Small intestine (tissue), 7 donors: ENCODE data around the gene ZC3H7A. TPM values are rescaled to one million over a fixed set of nuclear protein-coding genes. Genes with fewer than 3 reads are reported as not detected.

Experiments
- DNase-seq, 2 donors: peaks; one replicate each; pipeline versions ENCODE4 v3.0.0 to v3.0.0-alpha.2; 2013
- FAIRE-seq: peaks from 2 replicates; lab custom pipeline; 2012; peaks lifted over from hg19 to GRCh38; lab: Jason Lieb, UNC
- H3K27ac ChIP-seq, 3 donors: one replicate each; pipeline ENCODE4 v1.5.1; 2013; ENCODE audit warnings: low read length in 2 of 3, mild to moderate bottlenecking in 2 of 3, control low read depth in 1 of 3, inconsistent platforms in 1 of 3, low read depth in 1 of 3, moderate library complexity in 1 of 3
- H3K27me3 ChIP-seq, 3 donors: one replicate each; pipeline ENCODE4 v1.6.1; 2013; ENCODE audit warnings: low read length in 3 of 3, inconsistent platforms in 1 of 3; ENCODE audit not compliant: control insufficient read depth in 3 of 3, insufficient read depth in 3 of 3
- H3K36me3 ChIP-seq, 3 donors: one replicate each; pipeline ENCODE4 v1.6.1; 2013; ENCODE audit warnings: low read length in 3 of 3, inconsistent platforms in 1 of 3, low read depth in 1 of 3, mild to moderate bottlenecking in 1 of 3, moderate library complexity in 1 of 3; ENCODE audit not compliant: control insufficient read depth in 3 of 3, insufficient read depth in 2 of 3
- H3K4me1 ChIP-seq, 3 donors: one replicate each; pipeline ENCODE4 v1.6.1; 2013; ENCODE audit warnings: low read length in 2 of 3, inconsistent platforms in 1 of 3, low read depth in 1 of 3, mild to moderate bottlenecking in 1 of 3, moderate library complexity in 1 of 3; ENCODE audit not compliant: control insufficient read depth in 3 of 3, insufficient read depth in 2 of 3
- H3K4me3 ChIP-seq, 3 donors: one replicate each; pipeline ENCODE4 v1.5.1; 2013; ENCODE audit warnings: low read length in 3 of 3, control low read depth in 1 of 3, inconsistent platforms in 1 of 3, low read depth in 1 of 3, mild to moderate bottlenecking in 1 of 3, moderate library complexity in 1 of 3
- H3K9me3 ChIP-seq, 2 donors: one replicate each; pipeline ENCODE4 v1.6.1; 2013; ENCODE audit warnings: low read depth in 1 of 2, low read length in 1 of 2; ENCODE audit not compliant: control insufficient read depth in 2 of 2, insufficient read depth in 1 of 2
- WGBS, 3 donors: extraction: QIAGEN DNeasy Blood & Tissue Kit; methylation state at CpG; one replicate each; pipeline ENCODE4 v1.1.7; 2013; 5-methylcytosine and 5-hydroxymethylcytosine counted together
- polyA plus RNA-seq, 4 donors: library from polyadenylated mRNA; stranded (reverse) in 3 of 4; unstranded in 1 of 4; fragments of 200-250 nt in 3 of 4; fragments of 120-200 nt in 1 of 4; gene quantifications; one replicate each; pipeline versions ENCODE4 v1.2.1 to v1.2.3, GENCODE V29; 2013
- donor health status: healthy with polysubstance abuse.
- donor health status: control.
- donor health status: control.
- donor health status: Bipolar disorder and iron deficiency.
- donor health status: healthy.

Gene ZC3H7A
- polyA plus RNA-seq, 4 donors, result 21.2 to 51.7 (median 36.9) TPM

GRCh38 chr16:11725457-11725856, 71.6 kb downstream of the ZC3H7A start:
- Histone ChIP-seq H3K36me3 (peaks cover 15 to 51% (median 22%) of the 10 kb centered on the region in 3 donors), H3K9me3 (no peaks in the 10 kb centered on the region), H3K4me1 (peaks cover under 1 to 6% (median 2%) of the 10 kb centered on the region in 3 donors), H3K4me3 (no peak overlapping the region), H3K27me3 (no peaks in the 10 kb centered on the region), H3K27ac (no peak overlapping the region)
- FAIRE-seq (no peak), DNase-seq (no peak)
- 62 to 76% (median 73%) methylated on average over 1 of the region's 1 CpG for WGBS, 3 donors

- peaks cover 0 to 11% (median 2%) of the 10 kb centered on the region in 3 donors for H3K4me1 ChIP-seq
- no peak for FAIRE-seq
- H3K4me3 ChIP-seq, result no peak overlapping the region
- no peak for DNase-seq
- WGBS, 3 donors, result 62 to 74% (median 65%) methylated on average over 3 of the region's 3 CpGs
- H3K36me3 ChIP-seq, result peaks cover 8 to 48% (median 18%) of the 10 kb centered on the region in 3 donors
- no peaks in the 10 kb centered on the region for H3K27me3 ChIP-seq
- H3K9me3 ChIP-seq, result no peaks in the 10 kb centered on the region
- no peak overlapping the region for H3K27ac ChIP-seq
Observed at GRCh38 chr16:11722468-11722808, 74.6 kb downstream of the ZC3H7A start.

GRCh38 chr16:11721781-11722467, 75.1 kb downstream of the ZC3H7A start:
- Histone ChIP-seq H3K36me3 (peaks cover 8 to 48% (median 17%) of the 10 kb centered on the region in 3 donors), H3K9me3 (no peaks in the 10 kb centered on the region), H3K4me3 (no peak overlapping the region), H3K27me3 (no peaks in the 10 kb centered on the region), H3K27ac (no peak overlapping the region), H3K4me1 (peaks cover 0 to 11% (median 2%) of the 10 kb centered on the region in 3 donors)
- DNase-seq (no peak), FAIRE-seq (no peak)
- WGBS, 3 donors, result 30 to 56% (median 34%) methylated on average over 4 of the region's 4 CpGs

- FAIRE-seq (no peak), DNase-seq (no peak)
- peak overlapping the region in 1 of 3 donors; percentile 40 for H3K27ac ChIP-seq
- H3K9me3 ChIP-seq, result no peaks in the 10 kb centered on the region
- 95 to 99% (median 97%) methylated on average over 4 of the region's 4 CpGs for WGBS, 3 donors
- H3K36me3 ChIP-seq, result peaks cover 5 to 36% (median 19%) of the 10 kb centered on the region in 3 donors
- peaks cover 0 to 16% (median 0%) of the 10 kb centered on the region in 3 donors for H3K4me1 ChIP-seq
- H3K27me3 ChIP-seq, result no peaks in the 10 kb centered on the region
- no peak overlapping the region for H3K4me3 ChIP-seq
Observed at GRCh38 chr16:11719762-11720161, 77.3 kb downstream of the ZC3H7A start.

GRCh38 chr16:11719171-11719570, 77.9 kb downstream of the ZC3H7A start:
- H3K27ac ChIP-seq, result no peak overlapping the region
- DNase-seq, result peak; percentile 35 to 71
- H3K27me3 ChIP-seq, result no peaks in the 10 kb centered on the region
- peaks cover 5 to 35% (median 17%) of the 10 kb centered on the region in 3 donors for H3K36me3 ChIP-seq
- peaks cover 0 to 16% (median 0%) of the 10 kb centered on the region in 3 donors for H3K4me1 ChIP-seq
- no peak overlapping the region for H3K4me3 ChIP-seq
- FAIRE-seq, result no peak
- H3K9me3 ChIP-seq, result no peaks in the 10 kb centered on the region

GRCh38 chr16:11717811-11718210, 79.2 kb downstream of the ZC3H7A start:
- Histone ChIP-seq H3K4me3 (no peak overlapping the region), H3K27me3 (no peaks in the 10 kb centered on the region), H3K9me3 (no peaks in the 10 kb centered on the region), H3K27ac (no peak overlapping the region), H3K36me3 (peaks cover 6 to 33% (median 15%) of the 10 kb centered on the region in 3 donors), H3K4me1 (peaks cover 0 to 16% (median 0%) of the 10 kb centered on the region in 3 donors)
- DNase-seq (no peak), FAIRE-seq (no peak)
- WGBS, 3 donors, result 69 to 88% (median 76%) methylated on average over 5 of the region's 5 CpGs

- peak overlapping the region in 1 of 3 donors; percentile 42 for H3K27ac ChIP-seq
- H3K27me3 ChIP-seq, result no peaks in the 10 kb centered on the region
- H3K9me3 ChIP-seq, result no peaks in the 10 kb centered on the region
- H3K36me3 ChIP-seq, result peaks cover 6 to 37% (median 12%) of the 10 kb centered on the region in 3 donors
- H3K4me1 ChIP-seq, result peaks cover 0 to 13% (median 0%) of the 10 kb centered on the region in 3 donors
- DNase-seq, result peak; percentile 38 to 88
- no peak overlapping the region for H3K4me3 ChIP-seq
- peak; percentile 23 for FAIRE-seq
Observed at GRCh38 chr16:11716336-11716735, 80.7 kb downstream of the ZC3H7A start.

GRCh38 chr16:11715246-11715947, 81.7 kb downstream of the ZC3H7A start:
- Histone ChIP-seq H3K4me1 (peaks cover 0 to 13% (median 0%) of the 10 kb centered on the region in 3 donors), H3K27ac (peak overlapping the region in 2 of 3 donors; percentile 46 to 49), H3K27me3 (no peaks in the 10 kb centered on the region), H3K9me3 (no peaks in the 10 kb centered on the region), H3K4me3 (no peak overlapping the region), H3K36me3 (peaks cover 6 to 33% (median 6%) of the 10 kb centered on the region in 3 donors)
- DNase-seq, result peak in 1 of 2 donors; percentile 18
- WGBS, 3 donors, result 37 to 67% (median 49%) methylated on average over 8 of the region's 8 CpGs
- no peak for FAIRE-seq
